M059J (cell line): ENCODE measurements around the gene VAV2. TPM values are rescaled to one million over a fixed set of nuclear protein-coding genes. Genes with fewer than 3 reads are reported as not detected.

Experiments used
- DNase-seq: peaks from one replicate; pipeline ENCODE4 v3.0.0-alpha.2; 2012; ENCODE audit warnings: low read depth
- total RNA-seq: library from RNA; depleted of rRNA; stranded (reverse); fragments of >200 nt; shearing (Covaris generic); gene quantifications from 2 replicates; pipeline ENCODE4 v1.2.3, GENCODE V29; 2014

VAV2 gene
- total RNA-seq, 1 experiment from 2014 or later: 17.2 TPM

- no peak for DNase-seq
Observed at GRCh38 chr9:133981958-133982681, 10.0 kb downstream of the VAV2 start.

- no peak for DNase-seq
Observed at GRCh38 chr9:133981589-133981957, 10.6 kb downstream of the VAV2 start.

GRCh38 chr9:133980864-133981588, 11.1 kb downstream of the VAV2 start:
- no peak for DNase-seq

- DNase-seq: no peak
Observed at GRCh38 chr9:133979921-133980863, 11.9 kb downstream of the VAV2 start.

- no peak for DNase-seq
Observed at GRCh38 chr9:133979273-133979920, 12.7 kb downstream of the VAV2 start.

GRCh38 chr9:133978899-133979272, 13.2 kb downstream of the VAV2 start:
- no peak for DNase-seq

- DNase-seq: no peak
Observed at GRCh38 chr9:133978226-133978898, 13.8 kb downstream of the VAV2 start.

GRCh38 chr9:133977421-133978201, 14.5 kb downstream of the VAV2 start:
- no peak for DNase-seq

- DNase-seq: no peak
Observed at GRCh38 chr9:133976887-133977286, 15.2 kb downstream of the VAV2 start.

GRCh38 chr9:133976191-133976861, 15.8 kb downstream of the VAV2 start:
- DNase-seq: no peak

- DNase-seq: no peak
Observed at GRCh38 chr9:133975511-133975910, 16.6 kb downstream of the VAV2 start.

- no peak for DNase-seq
Observed at GRCh38 chr9:133974631-133975341, 17.3 kb downstream of the VAV2 start.

- DNase-seq: no peak
Observed at GRCh38 chr9:133973791-133974630, 18.1 kb downstream of the VAV2 start.

- DNase-seq: no peak
Observed at GRCh38 chr9:133973111-133973790, 18.9 kb downstream of the VAV2 start.

GRCh38 chr9:133971981-133972941, 19.9 kb downstream of the VAV2 start:
- peak; percentile 39 for DNase-seq
